IMR-90 (cell line): ENCODE data around the gene MRTFB.

ENCODE experiments used
- CEBPB ChIP-seq: IDR thresholded peaks from 2 replicates; pipeline ENCODE4 v1.6.1; 2012; ENCODE audit warnings: low read depth, low read length, improper control_type of control experiment
- CTCF ChIP-seq: conservative IDR thresholded peaks from 2 replicates; pipeline ENCODE4 v1.5.1; 2012; ENCODE audit warnings: mild to moderate bottlenecking, low read depth, low read length, improper control_type of control experiment
- MAFK ChIP-seq: IDR thresholded peaks from 2 replicates; pipeline ENCODE4 v1.6.1; 2012; ENCODE audit warnings: low read depth, low read length, improper control_type of control experiment
- MAZ ChIP-seq: IDR thresholded peaks from 2 replicates; pipeline ENCODE4 v1.6.1; 2012; ENCODE audit warnings: low read depth, mild to moderate bottlenecking, low read length, improper control_type of control experiment, moderate library complexity, borderline replicate concordance
- MXI1 ChIP-seq: IDR thresholded peaks from 2 replicates; pipeline ENCODE4 v1.6.1; 2012; ENCODE audit warnings: low read depth, mild to moderate bottlenecking, low read length, moderate library complexity, borderline replicate concordance
- POLR2A ChIP-seq: IDR thresholded peaks from 2 replicates; pipeline ENCODE4 v1.6.1; 2012; ENCODE audit warnings: mild to moderate bottlenecking, low read depth, low read length
- RAD21 ChIP-seq: IDR thresholded peaks from 2 replicates; pipeline ENCODE4 v1.6.1; 2012; ENCODE audit warnings: low read length, improper control_type of control experiment
- RFX5 ChIP-seq: IDR thresholded peaks from 2 replicates; pipeline ENCODE4 v1.8.0; 2012; ENCODE audit warnings: low read depth, mild to moderate bottlenecking, low read length, moderate library complexity
- SMC3 ChIP-seq: fragments of 150-350 bp; IDR thresholded peaks from 2 replicates; pipeline ENCODE4 v1.6.1; 2016; ENCODE audit warnings: low read depth, mild to moderate bottlenecking, antibody characterized with exemption, low read length, moderate library complexity

- TF ChIP-seq CTCF (no peak), POLR2A (no peak), CEBPB (no peak), RFX5 (no peak), RAD21 (no peak), SMC3 (no peak), MAZ (no peak), MXI1 (no peak), MAFK (no peak)
Measured at GRCh38 chr16:14035092-14035491, 36.0 kb upstream of the MRTFB start.
